D341Med (cell line): Measurements from ENCODE around the gene SLCO3A1.

Experiments used
- DNase-seq: peaks from one replicate; pipeline ENCODE4 v3.0.0; 2012; ENCODE audit warnings: low spot score

The SLCO3A1 gene

DNA sequence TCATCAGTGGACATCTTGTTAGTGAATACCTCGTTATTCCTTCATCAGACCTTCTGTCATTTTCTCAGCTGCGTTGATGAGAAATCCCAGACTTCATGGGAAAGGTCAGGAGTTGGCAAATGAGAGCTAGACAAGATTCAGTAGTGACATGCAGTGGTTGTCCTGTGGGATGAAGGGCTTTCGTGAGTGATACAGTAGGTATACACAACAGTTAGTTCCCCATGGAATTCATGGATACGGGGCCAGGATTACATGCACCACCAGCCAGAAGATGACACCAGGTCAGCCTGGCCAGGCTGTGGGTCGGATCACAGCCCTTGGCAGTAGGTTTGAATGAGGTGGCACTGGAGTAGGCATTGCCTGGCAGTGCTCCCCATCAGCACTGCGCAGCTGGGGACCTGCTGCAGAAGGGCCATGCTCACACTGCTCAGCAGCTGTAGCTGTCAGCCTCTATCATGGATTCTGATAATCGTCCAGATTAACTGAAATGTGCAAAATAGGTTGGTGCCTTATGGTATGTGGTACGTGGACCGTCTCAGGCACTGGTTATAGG is 150.1 kb downstream of the SLCO3A1 start:
- DNase-seq = no peak

DNA sequence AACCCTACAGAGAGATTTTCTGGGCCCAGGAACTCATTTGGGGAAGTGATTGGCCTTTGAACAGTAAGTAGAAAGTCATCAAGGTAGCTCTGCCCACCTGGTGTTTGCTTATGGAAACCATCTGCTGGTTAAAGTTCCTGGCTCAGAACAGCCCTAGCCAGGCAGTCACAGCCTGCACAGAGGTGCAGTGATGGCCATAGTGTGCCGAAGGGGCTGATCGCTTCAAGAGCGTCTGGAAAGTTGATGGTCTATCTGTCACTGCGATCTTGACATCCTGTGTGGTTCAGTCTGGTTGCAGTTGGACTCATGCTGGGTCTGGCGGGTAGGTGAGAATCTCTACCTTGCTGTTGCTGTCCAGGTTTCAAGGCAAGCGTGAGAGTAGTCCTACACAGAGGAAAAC is 151.6 kb downstream of the SLCO3A1 start:
- DNase-seq = no peak

- DNase-seq = no peak
These were observed 152.9 kb downstream of the SLCO3A1 start for GRCh38 chr15:92006186-92007028.

DNA sequence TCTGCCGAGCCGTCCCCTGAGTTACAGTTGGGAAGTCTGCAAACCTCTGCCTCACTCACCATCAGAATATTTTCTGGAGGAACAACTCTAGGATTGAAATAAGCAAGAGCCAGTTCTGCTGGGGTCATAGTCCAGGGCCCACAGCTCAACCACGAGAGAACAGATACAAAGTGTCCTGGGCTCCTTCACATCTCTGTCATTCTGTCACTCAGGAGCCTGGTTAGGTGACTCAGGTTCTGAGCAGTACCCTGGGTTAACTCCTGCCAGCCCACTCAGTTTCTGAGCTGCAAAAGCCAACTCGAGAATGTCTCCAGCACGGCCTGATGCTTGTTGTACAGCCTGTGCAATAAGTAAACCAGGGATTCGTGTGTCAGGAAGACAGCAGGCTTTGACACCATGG is 155.7 kb downstream of the SLCO3A1 start:
- DNase-seq = no peak

DNA sequence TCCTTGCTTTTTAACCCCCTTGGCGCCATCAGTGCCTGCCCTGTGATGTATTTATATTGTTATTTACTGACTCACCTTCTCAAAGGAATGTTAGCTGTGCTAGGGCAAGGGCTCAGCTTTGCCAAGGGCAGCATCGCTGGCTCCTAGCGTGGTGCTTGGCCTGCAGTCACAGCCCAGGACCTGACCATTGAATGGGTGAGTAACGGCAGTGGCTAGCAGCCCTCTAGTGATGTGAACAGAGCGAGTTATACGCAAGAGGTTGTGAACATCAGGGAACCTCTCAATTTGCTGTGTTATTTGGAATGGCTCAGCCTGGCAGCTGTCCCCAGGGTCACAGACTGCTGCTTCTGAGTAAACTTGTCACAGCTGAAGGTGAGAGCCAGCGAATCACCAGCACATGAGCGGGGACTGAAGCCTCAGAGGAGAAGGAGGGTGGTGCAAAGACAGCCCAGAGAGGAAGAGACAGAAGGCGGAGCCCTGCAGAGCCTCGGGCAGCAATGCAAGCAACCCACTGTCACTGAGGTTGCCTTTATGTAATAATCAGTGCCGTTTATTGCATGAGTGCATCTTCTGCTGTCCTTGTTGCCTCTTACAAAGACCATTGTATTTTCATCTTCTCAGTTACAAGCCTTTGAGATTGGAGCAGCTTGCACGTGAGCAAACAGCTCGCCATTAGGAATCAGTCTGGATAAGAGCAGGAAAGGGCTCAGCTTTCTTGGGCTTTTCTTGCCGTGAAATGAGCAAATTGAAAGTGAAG is 158.3 kb downstream of the SLCO3A1 start:
- no peak for DNase-seq

DNA sequence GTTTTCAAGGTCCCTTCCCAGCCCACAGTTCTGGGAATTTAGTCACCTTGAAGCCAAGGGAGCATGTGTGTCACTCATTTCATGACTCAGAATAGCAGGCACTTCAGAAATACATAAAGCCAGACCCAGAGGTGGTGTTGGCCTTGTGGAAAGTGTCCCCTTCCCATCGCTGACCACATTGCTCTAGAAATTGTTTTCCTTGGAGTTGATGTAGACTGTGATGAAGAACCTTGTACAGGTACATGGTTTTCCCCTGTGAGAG is 158.8 kb downstream of the SLCO3A1 start:
- DNase-seq = no peak

- no peak for DNase-seq
These were observed 159.4 kb downstream of the SLCO3A1 start for GRCh38 chr15:92012881-92013280.

- no peak for DNase-seq
These were observed 160.9 kb downstream of the SLCO3A1 start for GRCh38 chr15:92014281-92015030.

DNA sequence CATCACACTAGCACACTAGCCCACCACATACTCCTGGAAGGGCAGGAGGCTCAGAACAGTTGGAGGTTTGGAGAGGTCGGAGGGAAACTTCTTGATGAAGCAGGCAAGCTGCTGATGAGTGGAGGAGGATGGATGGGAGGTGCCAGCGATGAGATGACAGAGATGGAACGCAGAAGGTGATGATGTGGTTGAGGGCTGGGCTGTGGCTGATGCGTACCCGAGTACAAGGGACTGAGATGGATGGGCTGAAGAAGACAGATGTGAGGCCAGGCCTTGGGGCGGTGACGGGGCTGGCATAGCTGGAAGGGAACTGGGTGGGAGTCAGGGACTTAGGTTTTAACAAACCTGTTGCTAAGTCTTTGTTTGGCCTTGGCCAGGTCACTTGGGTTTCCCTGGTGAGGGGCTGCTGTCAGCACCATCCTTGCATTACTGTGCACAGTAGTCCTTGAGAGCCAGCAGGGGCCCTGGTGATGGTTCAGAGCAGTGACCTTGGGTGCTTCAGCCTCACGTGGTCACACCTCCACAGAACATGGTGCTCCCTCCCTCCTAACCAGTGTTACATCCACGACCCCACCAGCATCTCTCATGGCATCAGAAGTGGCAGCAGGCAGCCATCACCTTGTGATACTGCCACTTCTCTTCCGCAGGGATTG is 164.5 kb downstream of the SLCO3A1 start:
- no peak for DNase-seq

GRCh38 chr15:92018535-92019239 is 165.2 kb downstream of the SLCO3A1 start:
- no peak for DNase-seq

DNA sequence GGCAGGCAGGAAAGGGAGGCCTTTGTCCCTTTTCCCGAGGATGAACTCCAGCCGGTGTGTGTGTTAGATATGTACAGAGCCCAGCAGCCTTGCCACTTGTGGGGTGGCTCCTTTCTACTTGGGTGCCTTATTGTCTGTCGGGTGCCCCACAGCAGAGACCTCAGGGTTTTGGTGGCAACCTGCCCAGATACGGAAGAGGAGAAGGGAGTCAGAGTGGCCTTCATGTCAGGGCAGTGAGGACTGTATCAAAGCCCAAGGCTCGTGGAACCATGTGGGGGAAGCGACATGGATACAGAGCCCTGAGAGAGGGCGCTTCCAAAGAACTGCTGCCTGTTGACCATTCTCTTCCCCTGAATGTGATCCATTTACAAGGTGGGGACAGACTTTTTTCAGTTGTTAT is 166.2 kb downstream of the SLCO3A1 start:
- no peak for DNase-seq

- no peak for DNase-seq
These were observed 166.7 kb downstream of the SLCO3A1 start for GRCh38 chr15:92020207-92020606.

DNA sequence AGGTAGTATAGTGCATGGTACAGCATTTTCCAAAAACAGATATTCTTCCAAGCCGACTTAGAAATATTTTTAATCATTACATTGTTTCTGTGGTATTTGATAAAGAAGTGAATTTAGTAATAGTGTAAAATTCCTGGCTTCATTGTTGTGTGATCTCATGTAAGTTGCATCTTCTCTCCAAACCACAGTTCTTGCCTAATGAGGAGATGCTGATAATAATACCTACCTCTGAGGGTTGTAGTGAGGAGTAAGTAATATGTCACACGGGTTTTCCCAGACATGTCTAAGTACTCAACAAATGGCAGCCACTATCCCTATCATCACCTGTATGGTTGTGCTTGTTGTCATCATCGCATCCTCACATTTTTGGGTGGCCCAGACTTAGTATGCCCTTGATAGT is 167.3 kb downstream of the SLCO3A1 start:
- no peak for DNase-seq

- no peak for DNase-seq
These were observed 168.3 kb downstream of the SLCO3A1 start for GRCh38 chr15:92021792-92022191.

DNA sequence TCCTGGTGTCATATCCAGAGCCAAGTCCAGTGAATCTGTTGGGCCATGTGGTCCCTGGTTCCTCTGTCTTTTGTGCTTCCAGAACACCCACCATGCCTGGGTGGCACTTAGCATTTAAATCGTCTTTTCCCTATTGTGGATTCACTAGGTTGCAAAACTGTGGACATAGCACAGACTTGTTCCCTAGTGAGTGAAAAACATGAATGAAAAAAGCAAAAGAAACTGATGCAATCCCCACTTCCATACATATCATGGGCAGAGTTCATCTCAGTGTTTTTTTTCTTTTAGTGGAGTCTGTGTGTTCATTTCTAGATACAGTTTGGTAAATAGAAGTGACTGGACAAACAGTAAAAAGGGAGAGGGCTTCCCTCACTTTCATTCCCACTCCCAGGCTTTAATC is 170.5 kb downstream of the SLCO3A1 start:
- no peak for DNase-seq

DNA sequence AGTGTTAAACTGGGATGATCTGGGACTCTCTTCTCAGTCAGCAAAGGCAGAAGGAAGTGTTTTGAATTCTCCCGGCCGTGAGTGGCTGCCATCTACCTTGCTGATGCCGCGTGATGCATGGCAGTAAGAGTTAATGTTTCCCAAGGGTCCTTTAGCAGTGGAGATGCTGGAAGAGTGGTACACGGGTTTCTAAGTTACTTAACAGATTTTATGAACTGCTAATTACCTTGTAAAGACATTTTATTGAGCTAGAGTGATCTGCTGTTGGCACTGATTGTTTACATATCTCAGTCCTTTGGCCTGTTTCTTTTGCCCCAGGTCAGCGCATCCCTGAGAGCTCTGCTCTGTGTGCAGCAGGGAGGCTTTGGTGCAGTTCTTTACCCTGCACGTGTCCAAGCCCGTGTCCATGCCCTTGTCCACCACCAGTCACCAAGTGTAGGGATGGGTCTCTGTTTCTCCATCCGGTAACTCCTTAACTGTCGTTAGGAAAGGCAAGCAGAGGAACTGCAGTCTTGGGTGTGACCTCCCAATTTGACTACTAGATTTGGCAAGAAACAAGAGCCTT is 172.3 kb downstream of the SLCO3A1 start:
- DNase-seq = no peak

- DNase-seq = no peak
These were observed 174.8 kb downstream of the SLCO3A1 start for GRCh38 chr15:92028389-92028724.

DNA sequence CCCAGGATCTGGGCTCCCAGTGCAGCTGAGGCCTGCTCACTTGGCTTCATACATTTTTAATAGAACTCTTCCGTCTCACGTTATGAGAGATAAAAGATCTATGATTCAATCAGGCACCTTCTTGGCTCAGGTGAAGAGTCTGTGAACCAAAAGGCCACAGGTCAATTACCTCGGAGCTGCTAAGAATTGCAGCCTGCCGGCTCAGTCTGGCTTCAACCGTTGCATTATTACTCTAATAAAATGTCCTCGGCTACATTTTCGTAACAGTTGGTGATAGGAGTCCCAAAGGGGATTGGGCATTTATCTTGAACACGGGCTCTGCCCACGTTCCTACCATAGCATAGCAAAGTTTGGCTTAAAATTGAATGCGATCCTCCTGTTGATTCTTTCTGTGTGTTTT is 176.3 kb downstream of the SLCO3A1 start:
- DNase-seq = no peak

DNA sequence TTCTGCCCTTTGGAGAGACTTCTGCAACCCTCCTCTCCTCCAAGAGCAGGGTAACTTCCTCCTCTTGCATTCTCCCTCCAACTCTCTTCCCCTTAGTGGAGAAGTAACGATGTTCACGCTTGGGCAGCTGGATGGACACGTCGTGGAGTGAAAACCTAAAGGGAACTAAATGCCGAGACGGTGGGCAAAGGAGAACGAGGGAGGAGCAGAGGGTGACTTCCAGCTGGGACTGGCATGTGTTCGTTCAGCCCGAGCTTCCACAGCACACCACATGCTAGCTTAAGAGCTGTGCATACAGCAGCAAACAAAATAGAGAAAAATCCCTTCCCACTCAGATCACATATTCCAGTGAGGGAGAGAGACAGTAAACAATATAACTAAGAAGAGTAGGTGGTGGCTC is 179.8 kb downstream of the SLCO3A1 start:
- DNase-seq = no peak

DNA sequence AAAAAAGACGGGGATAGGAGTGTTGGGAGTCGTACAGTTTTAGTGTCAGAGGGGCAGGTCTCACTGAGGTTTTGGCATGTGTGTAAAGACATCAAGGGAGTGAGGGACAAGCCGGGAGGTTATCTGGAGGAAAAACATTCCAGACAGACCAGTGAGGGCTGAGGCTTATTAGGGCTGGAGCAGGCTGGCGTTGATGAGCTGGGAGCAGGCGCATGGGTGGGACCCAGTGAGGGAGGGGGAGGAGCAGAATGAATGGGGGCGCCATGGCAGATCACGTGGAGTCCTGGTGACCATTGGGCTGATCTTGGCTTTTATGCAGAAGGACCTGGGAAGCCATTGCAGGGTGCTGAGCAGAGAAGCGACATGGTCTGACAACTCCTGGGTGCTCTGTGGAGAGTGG is 180.2 kb downstream of the SLCO3A1 start:
- no peak for DNase-seq

- DNase-seq = no peak
These were observed 180.7 kb downstream of the SLCO3A1 start for GRCh38 chr15:92034227-92034626.
